HG03280 (cell line): ENCODE results near the gene GPRIN3.
"Not testable (repeated sequence)": the region's sequence is repeated elsewhere in the genome, so short reads cannot be mapped to it uniquely, and the experiment has no call there.

ENCODE experiments used
- ATAC-seq: cut with Tn5 transposase; IDR thresholded peaks from one replicate; pipeline ENCODE4 v1.9.1; 2021; ENCODE audit warnings: mild to moderate bottlenecking, moderate library complexity; ENCODE audit not compliant: unreplicated experiment

GPRIN3 gene

GRCh38 chr4:89259301-89260028 is 48.1 kb downstream of the GPRIN3 start:
- no peak for ATAC-seq

GRCh38 chr4:89258506-89258905 is 49.1 kb downstream of the GPRIN3 start:
- no peak for ATAC-seq

- no peak for ATAC-seq
These were observed 50.2 kb downstream of the GPRIN3 start for GRCh38 chr4:89257376-89257775.

GRCh38 chr4:89256203-89256800 is 51.3 kb downstream of the GPRIN3 start:
- ATAC-seq: no peak

- ATAC-seq: no peak
These were observed 52.8 kb downstream of the GPRIN3 start for GRCh38 chr4:89254847-89255246.

- not testable (repeated sequence) for ATAC-seq
These were observed 53.3 kb downstream of the GPRIN3 start for GRCh38 chr4:89254347-89254746.

GRCh38 chr4:89253935-89254334 is 53.7 kb downstream of the GPRIN3 start:
- ATAC-seq: no peak

- no peak for ATAC-seq
These were observed 54.3 kb downstream of the GPRIN3 start for GRCh38 chr4:89253311-89253710.

GRCh38 chr4:89251396-89251795 is 56.2 kb downstream of the GPRIN3 start:
- no peak for ATAC-seq

- ATAC-seq: no peak
These were observed 57.8 kb downstream of the GPRIN3 start for GRCh38 chr4:89249716-89250361.

- no peak for ATAC-seq
These were observed 58.3 kb downstream of the GPRIN3 start for GRCh38 chr4:89249313-89249712.

GRCh38 chr4:89248879-89249281 is 58.7 kb downstream of the GPRIN3 start:
- no peak for ATAC-seq

GRCh38 chr4:89247951-89248350 is 59.6 kb downstream of the GPRIN3 start:
- ATAC-seq: no peak

GRCh38 chr4:89245459-89245858 is 62.1 kb downstream of the GPRIN3 start:
- ATAC-seq: no peak

GRCh38 chr4:89243733-89244252 is 63.8 kb downstream of the GPRIN3 start:
- no peak for ATAC-seq

- ATAC-seq: no peak
These were observed 64.5 kb downstream of the GPRIN3 start for GRCh38 chr4:89242864-89243732.

- ATAC-seq: no peak
These were observed 65.4 kb downstream of the GPRIN3 start for GRCh38 chr4:89242216-89242615.

- no peak for ATAC-seq
These were observed 77.3 kb downstream of the GPRIN3 start for GRCh38 chr4:89230271-89230670.

GRCh38 chr4:89226665-89227574 is 80.7 kb downstream of the GPRIN3 start:
- peak; percentile 88 for ATAC-seq

- ATAC-seq: no peak
These were observed 85.4 kb downstream of the GPRIN3 start for GRCh38 chr4:89222170-89222569.
